Fibroblast of lung (primary cell): ENCODE data around the gene SLC22A1. TPM values are rescaled to one million over a fixed set of nuclear protein-coding genes. Genes with fewer than 3 reads are reported as not detected.
"Not testable (repeated sequence)": the region's sequence is repeated elsewhere in the genome, so short reads cannot be mapped to it uniquely, and the experiment has no call there.

ENCODE experiments used
- DNase-seq, 2 donors: peaks; one replicate each; pipeline versions ENCODE4 v3.0.0 to v3.0.0-alpha.2; 2010; ENCODE audit warnings: low read depth in 2 of 2
- H2AFZ ChIP-seq: 2 replicates; pipeline ENCODE4 v1.5.1; 2012; ENCODE audit warnings: low read length, control low read depth, inconsistent platforms
- H3K27ac ChIP-seq: 2 replicates; pipeline ENCODE4 v1.5.1; 2011; ENCODE audit warnings: low read length, control low read depth; ENCODE audit not compliant: insufficient read depth
- H3K27me3 ChIP-seq: 2 replicates; pipeline ENCODE4 v1.5.1; 2011; ENCODE audit warnings: mild to moderate bottlenecking, low read length; ENCODE audit not compliant: control insufficient read depth, insufficient read depth
- H3K36me3 ChIP-seq: 2 replicates; pipeline ENCODE4 v1.5.1; 2011; ENCODE audit warnings: low read length; ENCODE audit not compliant: control insufficient read depth, insufficient read depth
- H3K4me1 ChIP-seq: 2 replicates; pipeline ENCODE4 v1.5.1; 2011; ENCODE audit warnings: low read length; ENCODE audit not compliant: control insufficient read depth, insufficient read depth; ENCODE audit errors: extremely low read depth
- H3K4me2 ChIP-seq: 2 replicates; pipeline ENCODE4 v1.5.1; 2011; ENCODE audit warnings: low read length, control low read depth; ENCODE audit not compliant: insufficient read depth; ENCODE audit errors: extremely low read depth
- H3K4me3 ChIP-seq, 4 experiments: fragments of 200-600 bp in 1 of 4; sonication (generic) in 1 of 4; replicated peaks in 1 of 4; 2 replicates each; pipeline ENCODE4 v1.5.1; 2011 to 2016; ENCODE audit warnings: low read length in 4 of 4, low read depth in 3 of 4, mild to moderate bottlenecking in 3 of 4, control low read depth in 2 of 4, inconsistent platforms in 1 of 4, mixed read lengths in 1 of 4; ENCODE audit not compliant: insufficient read depth in 1 of 4; ENCODE audit errors: control extremely low read depth in 1 of 4
- H3K79me2 ChIP-seq: 2 replicates; pipeline ENCODE4 v1.5.1; 2012; ENCODE audit warnings: mild to moderate bottlenecking, low read length, inconsistent platforms; ENCODE audit not compliant: control insufficient read depth, insufficient read depth
- H3K9ac ChIP-seq: 2 replicates; pipeline ENCODE4 v1.5.1; 2011; ENCODE audit warnings: mild to moderate bottlenecking, low read length, control low read depth; ENCODE audit not compliant: insufficient read depth
- H3K9me3 ChIP-seq: 2 replicates; pipeline ENCODE4 v1.5.1; 2012; ENCODE audit warnings: low read depth, low read length; ENCODE audit not compliant: control insufficient read depth, insufficient read depth
- H4K20me1 ChIP-seq: 2 replicates; pipeline ENCODE4 v1.5.1; 2011; ENCODE audit warnings: low read length; ENCODE audit not compliant: control insufficient read depth, insufficient read depth; ENCODE audit errors: extremely low read depth
- CTCF ChIP-seq, 2 donors: IDR thresholded peaks in 1 of 2; conservative IDR thresholded peaks in 1 of 2; 1 replicate in 1 of 2; 2 replicates in 1 of 2; pipeline ENCODE4 v1.5.1; 2011 to 2012; ENCODE audit warnings: low read length in 2 of 2, control low read depth in 1 of 2, inconsistent platforms in 1 of 2, low read depth in 1 of 2, mild to moderate bottlenecking in 1 of 2
- EZH2 ChIP-seq: IDR thresholded peaks from 2 replicates; pipeline ENCODE4 v1.5.1; 2012; ENCODE audit warnings: low read length, control low read depth, mild to moderate bottlenecking; ENCODE audit errors: missing control alignments
- polyA plus RNA-seq, 2 donors: library from polyadenylated mRNA; depleted of rRNA in 1 of 2; stranded (reverse) in 1 of 2; unstranded in 1 of 2; fragments of >200 nt; gene quantifications; 2 replicates each; pipeline ENCODE4 v1.2.1, GENCODE V29; 2011 to 2012; ENCODE audit warnings: missing spikeins in 1 of 2
- total RNA-seq: library from RNA; depleted of rRNA; stranded (reverse); fragments of >200 nt; gene quantifications from 2 replicates; pipeline ENCODE4 v1.2.1, GENCODE V29; 2014

The SLC22A1 gene
- total and polyA plus RNA-seq, 2 donors (not counting 1 experiment from before 2014, with no cell fraction given): 0.06 to 0.50 TPM

GRCh38 chr6:160132297-160132637, 10.7 kb downstream of the SLC22A1 start:
- H3K4me2 ChIP-seq: no peak overlapping the region
- no peak overlapping the region for H3K27ac ChIP-seq
- H3K27me3 ChIP-seq: no peaks in the 10 kb centered on the region
- no peaks in the 10 kb centered on the region for H3K9me3 ChIP-seq
- H4K20me1 ChIP-seq: no peaks in the 10 kb centered on the region
- no peaks in the 10 kb centered on the region for H3K36me3 ChIP-seq
- H3K9ac ChIP-seq: no peak overlapping the region
- no peak overlapping the region for H2AFZ ChIP-seq
- H3K79me2 ChIP-seq: no peaks in the 10 kb centered on the region
- no peak for TF ChIP-seq EZH2
- no peak for TF ChIP-seq CTCF (conservative IDR thresholded peaks at IDR 0.05 in 1 of 2, IDR thresholded peaks at IDR 0.05 in 1 of 2; ENCODE audit: low read depth in 1 of 2, low read length in 2 of 2)
- H3K4me1 ChIP-seq: no peaks in the 10 kb centered on the region
- H3K4me3 ChIP-seq: no peak overlapping the region
- no peak for DNase-seq

GRCh38 chr6:160132776-160133338, 11.2 kb downstream of the SLC22A1 start:
- Histone ChIP-seq H3K27me3 (no peaks in the 10 kb centered on the region), H4K20me1 (no peaks in the 10 kb centered on the region), H3K9ac (no peak overlapping the region), H3K9me3 (no peaks in the 10 kb centered on the region), H3K36me3 (no peaks in the 10 kb centered on the region), H3K4me3 (no peak overlapping the region), H3K79me2 (no peaks in the 10 kb centered on the region), H2AFZ (no peak overlapping the region), H3K4me2 (no peak overlapping the region), H3K4me1 (no peaks in the 10 kb centered on the region), H3K27ac (no peak overlapping the region)
- DNase-seq: peak in 1 of 2 donors; percentile 30
- no peak for TF ChIP-seq EZH2
- no peak for TF ChIP-seq CTCF (conservative IDR thresholded peaks at IDR 0.05 in 1 of 2, IDR thresholded peaks at IDR 0.05 in 1 of 2; ENCODE audit: low read depth in 1 of 2, low read length in 2 of 2)

GRCh38 chr6:160133441-160134336, 12.1 kb downstream of the SLC22A1 start:
- Histone ChIP-seq H3K27ac (no peak overlapping the region), H3K4me3 (no peak overlapping the region), H3K4me2 (no peak overlapping the region), H3K79me2 (no peaks in the 10 kb centered on the region), H2AFZ (no peak overlapping the region), H4K20me1 (no peaks in the 10 kb centered on the region), H3K9me3 (no peaks in the 10 kb centered on the region), H3K36me3 (no peaks in the 10 kb centered on the region), H3K9ac (no peak overlapping the region), H3K27me3 (no peaks in the 10 kb centered on the region), H3K4me1 (peaks cover 2% of the 10 kb centered on the region)
- DNase-seq: no peak
- TF ChIP-seq CTCF (conservative IDR thresholded peaks at IDR 0.05 in 1 of 2, IDR thresholded peaks at IDR 0.05 in 1 of 2; ENCODE audit: low read depth in 1 of 2, low read length in 2 of 2) (no peak), EZH2 (no peak)

GRCh38 chr6:160134337-160134751, 12.7 kb downstream of the SLC22A1 start:
- H3K79me2 ChIP-seq, H3K9me3 ChIP-seq, H2AFZ ChIP-seq, DNase-seq, H3K9ac ChIP-seq, H3K4me1 ChIP-seq, H3K27me3 ChIP-seq, H3K27ac ChIP-seq, H3K36me3 ChIP-seq, H3K4me2 ChIP-seq, H3K4me3 ChIP-seq, H4K20me1 ChIP-seq: not testable (repeated sequence)
